Loucy (cell line): ENCODE results near the gene LRSAM1.

Experiments used
- H2AFZ ChIP-seq: fragments of 200-600 bp; sonication (generic); 2 replicates; pipeline ENCODE4 v1.6.0; 2016; ENCODE audit warnings: antibody characterized with exemption, mild to moderate bottlenecking, low read length, moderate library complexity
- H3F3A ChIP-seq: fragments of 200-600 bp; 2 replicates; pipeline ENCODE4 v1.6.0; 2016; ENCODE audit warnings: antibody characterized with exemption, low read depth, mild to moderate bottlenecking
- H3K27me3 ChIP-seq: fragments of 200-600 bp; sonication (generic); 2 replicates; pipeline ENCODE4 v1.6.1; 2014; ENCODE audit warnings: low read length, mild to moderate bottlenecking; ENCODE audit not compliant: insufficient read depth, poor library complexity, severe bottlenecking
- H3K36me3 ChIP-seq: fragments of 200-600 bp; sonication (generic); 2 replicates; pipeline ENCODE4 v1.6.1; 2016; ENCODE audit warnings: low read length; ENCODE audit not compliant: insufficient read depth
- H3K4me1 ChIP-seq: fragments of 200-600 bp; sonication (generic); 2 replicates; pipeline ENCODE4 v1.5.1; 2014; ENCODE audit warnings: low read length, mild to moderate bottlenecking; ENCODE audit not compliant: insufficient read depth, poor library complexity, severe bottlenecking
- H3K4me2 ChIP-seq: fragments of 200-600 bp; sonication (generic); 2 replicates; pipeline ENCODE4 v1.6.0; 2014; ENCODE audit warnings: antibody characterized with exemption, low read length, low read depth, mild to moderate bottlenecking; ENCODE audit not compliant: poor library complexity, severe bottlenecking
- H3K4me3 ChIP-seq: fragments of 200-600 bp; sonication (generic); 2 replicates; pipeline ENCODE4 v1.5.1; 2014; ENCODE audit warnings: low read length, mild to moderate bottlenecking, mixed read lengths; ENCODE audit not compliant: poor library complexity, severe bottlenecking
- H3K79me2 ChIP-seq: fragments of 200-600 bp; sonication (generic); 2 replicates; pipeline ENCODE4 v1.6.1; 2014; ENCODE audit warnings: low read length; ENCODE audit not compliant: insufficient read depth
- H3K9ac ChIP-seq: fragments of 200-600 bp; sonication (generic); 2 replicates; pipeline ENCODE4 v1.6.0; 2014; ENCODE audit warnings: mild to moderate bottlenecking, low read depth, low read length, moderate library complexity; ENCODE audit not compliant: poor library complexity, severe bottlenecking
- H3K9me2 ChIP-seq: fragments of 200-600 bp; sonication (generic); replicated peaks from 2 replicates; pipeline ENCODE4 v1.6.1; 2016; ENCODE audit warnings: low read depth, low read length, mixed read lengths
- H3K9me3 ChIP-seq: fragments of 200-600 bp; sonication (generic); 2 replicates; pipeline ENCODE4 v1.6.1; 2014; ENCODE audit warnings: mild to moderate bottlenecking, antibody characterized with exemption, low read length, low read depth; ENCODE audit not compliant: insufficient read depth
- H4K20me1 ChIP-seq: fragments of 200-600 bp; sonication (generic); 2 replicates; pipeline ENCODE4 v1.6.0; 2014; ENCODE audit warnings: antibody characterized with exemption, low read length, mild to moderate bottlenecking; ENCODE audit not compliant: insufficient read depth, poor library complexity, severe bottlenecking
- EZH2phosphoT487 ChIP-seq: fragments of 200-600 bp; IDR thresholded peaks from 2 replicates; pipeline ENCODE4 v1.6.1; 2018; ENCODE audit warnings: antibody characterized with exemption, mild to moderate bottlenecking, moderate library complexity, borderline replicate concordance
- TF ChIP-seq, protein P1 (sequence below): fragments of 200-600 bp; sonication (generic); conservative IDR thresholded peaks from 2 replicates; pipeline ENCODE4 v1.5.1; 2014; ENCODE audit warnings: mild to moderate bottlenecking, antibody characterized with exemption, low read length

The LRSAM1 gene

DNA sequence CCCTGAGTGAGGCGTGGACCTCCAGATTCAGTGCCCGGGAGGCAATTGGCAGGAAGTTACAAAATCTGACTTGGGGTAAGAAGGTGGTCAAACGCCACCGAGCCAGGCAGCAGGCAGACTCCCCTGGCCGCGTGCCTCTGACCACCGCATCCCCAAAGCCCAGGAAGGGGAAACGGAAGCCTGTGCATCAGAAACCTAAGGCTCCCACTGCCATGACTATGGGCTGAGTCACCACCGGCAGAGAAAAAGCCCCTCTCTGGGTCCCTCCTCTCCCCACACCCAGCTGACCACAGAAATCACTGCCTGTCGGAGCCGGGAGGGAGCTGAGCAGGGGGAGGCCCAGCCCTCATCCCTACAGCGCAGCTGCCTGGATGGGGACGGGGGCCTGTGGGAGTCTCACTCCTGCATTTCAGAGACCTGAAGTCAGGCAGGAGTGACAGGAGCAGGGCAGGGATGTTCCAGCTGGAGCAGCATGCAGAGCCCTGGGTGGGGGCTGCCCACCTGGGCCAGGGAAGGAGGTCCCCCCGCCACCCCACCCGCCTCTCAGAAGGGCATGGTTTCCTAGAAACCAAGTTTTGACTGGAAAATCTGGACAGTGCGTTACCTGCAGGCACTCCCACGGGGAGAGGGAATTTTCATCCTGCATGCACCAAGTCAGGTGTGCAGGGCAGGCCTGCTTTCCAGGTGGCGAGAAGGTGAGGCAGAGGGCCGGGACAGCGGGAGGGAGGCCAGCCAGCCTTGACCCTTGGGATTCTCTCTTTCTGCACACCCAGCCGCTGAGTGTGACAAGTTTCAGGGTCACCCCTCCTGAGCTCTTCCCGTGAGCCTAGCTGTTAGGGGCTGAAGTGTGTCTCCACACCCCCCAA lies 68.2 kb downstream of the LRSAM1 start:
- Histone ChIP-seq H3K79me2 (no peaks in the 10 kb centered on the region), H4K20me1 (no peaks in the 10 kb centered on the region), H3K4me1 (no peaks in the 10 kb centered on the region), H3F3A (no peaks in the 10 kb centered on the region), H3K9me2 (no peaks in the 10 kb centered on the region), H3K4me3 (no peak overlapping the region), H3K9ac (no peak overlapping the region), H3K4me2 (no peak overlapping the region), H3K27me3 (no peaks in the 10 kb centered on the region), H3K9me3 (peaks cover 10% of the 10 kb centered on the region; the same call in 1 of the 2 replicates), H3K36me3 (peaks cover 42% of the 10 kb centered on the region; the same call in 1 of the 2 replicates), H2AFZ (no peak overlapping the region)
- TF ChIP-seq, protein P1, sequence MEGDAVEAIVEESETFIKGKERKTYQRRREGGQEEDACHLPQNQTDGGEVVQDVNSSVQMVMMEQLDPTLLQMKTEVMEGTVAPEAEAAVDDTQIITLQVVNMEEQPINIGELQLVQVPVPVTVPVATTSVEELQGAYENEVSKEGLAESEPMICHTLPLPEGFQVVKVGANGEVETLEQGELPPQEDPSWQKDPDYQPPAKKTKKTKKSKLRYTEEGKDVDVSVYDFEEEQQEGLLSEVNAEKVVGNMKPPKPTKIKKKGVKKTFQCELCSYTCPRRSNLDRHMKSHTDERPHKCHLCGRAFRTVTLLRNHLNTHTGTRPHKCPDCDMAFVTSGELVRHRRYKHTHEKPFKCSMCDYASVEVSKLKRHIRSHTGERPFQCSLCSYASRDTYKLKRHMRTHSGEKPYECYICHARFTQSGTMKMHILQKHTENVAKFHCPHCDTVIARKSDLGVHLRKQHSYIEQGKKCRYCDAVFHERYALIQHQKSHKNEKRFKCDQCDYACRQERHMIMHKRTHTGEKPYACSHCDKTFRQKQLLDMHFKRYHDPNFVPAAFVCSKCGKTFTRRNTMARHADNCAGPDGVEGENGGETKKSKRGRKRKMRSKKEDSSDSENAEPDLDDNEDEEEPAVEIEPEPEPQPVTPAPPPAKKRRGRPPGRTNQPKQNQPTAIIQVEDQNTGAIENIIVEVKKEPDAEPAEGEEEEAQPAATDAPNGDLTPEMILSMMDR: no peak
- no peak for TF ChIP-seq EZH2phosphoT487

DNA sequence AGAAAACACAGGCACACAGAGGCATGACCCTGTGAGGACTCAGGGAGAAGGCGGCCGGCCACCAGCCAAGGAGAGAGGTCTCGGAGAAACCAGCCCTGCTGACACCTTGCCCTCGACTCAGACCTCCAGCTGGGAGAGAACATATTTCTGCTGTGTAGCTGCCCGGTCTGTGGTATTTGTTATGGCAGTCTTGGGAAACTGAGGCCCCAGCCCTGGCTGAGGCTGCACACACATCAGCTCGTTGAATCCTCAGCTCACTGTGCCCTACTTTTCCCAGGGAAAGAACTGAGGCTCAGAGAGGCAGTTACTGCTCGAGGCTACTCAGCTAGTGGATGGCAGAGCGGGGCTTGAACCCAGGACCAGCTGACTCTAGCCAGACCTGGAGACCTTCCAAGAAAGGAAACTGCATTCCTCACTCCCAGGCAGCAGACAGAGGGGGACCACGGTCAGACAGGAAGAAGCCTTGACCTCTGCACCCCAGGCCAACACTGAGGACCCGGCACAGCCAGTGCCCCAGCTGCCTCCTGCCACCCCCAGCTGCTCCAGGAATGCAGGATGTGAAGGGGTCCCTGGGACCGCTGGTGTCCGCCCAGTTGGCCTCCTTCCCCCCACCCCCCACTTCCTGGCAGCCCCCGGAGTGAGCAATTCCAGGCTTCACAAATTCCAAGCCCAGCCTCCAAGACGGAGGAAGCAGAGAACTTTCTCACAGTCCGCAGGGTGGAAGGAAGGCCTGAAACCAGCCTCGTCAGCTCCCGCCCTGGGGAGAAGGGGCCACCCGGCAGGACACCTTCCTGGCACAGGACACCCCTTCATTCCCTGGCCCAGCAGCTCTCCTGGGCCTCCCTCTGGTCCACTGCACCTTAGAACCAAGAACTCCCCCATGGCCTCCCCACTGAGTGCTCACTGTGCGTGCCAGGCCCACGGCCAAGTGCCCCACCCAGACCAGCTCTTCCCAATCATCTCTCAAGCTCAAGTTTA lies 69.9 kb downstream of the LRSAM1 start:
- H2AFZ ChIP-seq: no peak overlapping the region

DNA sequence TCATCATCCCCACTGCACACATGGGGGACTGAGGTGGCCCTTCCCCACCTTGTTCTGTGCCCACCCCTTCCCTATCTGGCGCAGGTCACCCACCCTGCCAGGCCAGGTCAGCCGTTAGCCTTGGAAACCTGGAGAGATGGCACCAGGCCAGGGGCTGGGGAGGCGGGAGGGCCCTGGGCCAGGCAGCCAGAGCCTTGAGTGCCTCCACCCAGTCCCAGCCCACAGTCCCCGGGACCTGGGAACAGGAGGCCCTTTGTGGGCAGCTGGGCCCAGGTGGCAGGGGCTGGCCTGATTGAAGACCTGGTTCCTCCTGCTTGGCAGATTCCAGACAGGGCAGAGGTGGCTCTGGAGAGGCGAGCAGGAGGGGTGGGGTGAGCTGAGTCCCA lies 70.6 kb downstream of the LRSAM1 start:
- Histone ChIP-seq H3F3A (no peaks in the 10 kb centered on the region), H3K36me3 (peaks cover 53% of the 10 kb centered on the region), H3K4me3 (no peak overlapping the region), H3K79me2 (no peaks in the 10 kb centered on the region), H3K4me2 (no peak overlapping the region), H3K9me3 (peaks cover 21% of the 10 kb centered on the region; the same call in 1 of the 2 replicates), H3K9ac (no peak overlapping the region), H2AFZ (no peak overlapping the region), H3K9me2 (no peaks in the 10 kb centered on the region), H3K27me3 (no peaks in the 10 kb centered on the region), H3K4me1 (no peaks in the 10 kb centered on the region), H4K20me1 (no peaks in the 10 kb centered on the region)
- TF ChIP-seq, protein P1: no peak
- no peak for TF ChIP-seq EZH2phosphoT487

More for the DNA sequence above, 69.9 kb downstream of the LRSAM1 start:
- no peaks in the 10 kb centered on the region for H3K27me3 ChIP-seq
- H4K20me1 ChIP-seq: no peaks in the 10 kb centered on the region
- H3K4me3 ChIP-seq: no peak overlapping the region
- peaks cover 21% of the 10 kb centered on the region; the same call in 1 of the 2 replicates for H3K9me3 ChIP-seq
- H3K9me2 ChIP-seq: no peaks in the 10 kb centered on the region
- no peaks in the 10 kb centered on the region for H3K79me2 ChIP-seq
- no peak overlapping the region for H3K4me2 ChIP-seq
- H3F3A ChIP-seq: no peaks in the 10 kb centered on the region
- H3K4me1 ChIP-seq: no peaks in the 10 kb centered on the region
- no peak overlapping the region for H3K9ac ChIP-seq
- peaks cover 52% of the 10 kb centered on the region for H3K36me3 ChIP-seq
- no peak for TF ChIP-seq EZH2phosphoT487
- TF ChIP-seq, protein P1: no peak
